ENCODE data around the gene ITGBL1.
A peak's percentile ranks its signal among the peaks of the same experiment; 100 is the strongest.

The ITGBL1 gene

DNA sequence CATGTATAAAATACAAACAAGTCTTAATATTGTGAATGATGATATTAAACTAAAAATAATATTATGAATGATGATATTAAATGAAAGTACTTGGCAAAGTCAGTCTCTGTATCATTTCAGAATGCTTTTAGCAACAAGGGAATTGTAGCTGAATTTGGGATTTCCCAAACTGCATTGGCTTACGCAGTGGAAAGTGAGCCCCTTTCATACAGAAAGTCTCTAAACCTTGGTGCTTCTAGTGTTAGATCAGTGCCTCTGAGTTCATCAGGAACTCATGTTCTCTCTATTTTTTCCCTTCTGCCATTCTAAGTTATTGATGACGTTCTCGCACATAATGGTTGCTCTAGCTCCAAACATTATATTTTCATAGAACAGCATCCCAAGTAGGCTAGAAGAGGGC lies 300.0 kb downstream of the ITGBL1 start:
- TF ChIP-seq, protein P1, sequence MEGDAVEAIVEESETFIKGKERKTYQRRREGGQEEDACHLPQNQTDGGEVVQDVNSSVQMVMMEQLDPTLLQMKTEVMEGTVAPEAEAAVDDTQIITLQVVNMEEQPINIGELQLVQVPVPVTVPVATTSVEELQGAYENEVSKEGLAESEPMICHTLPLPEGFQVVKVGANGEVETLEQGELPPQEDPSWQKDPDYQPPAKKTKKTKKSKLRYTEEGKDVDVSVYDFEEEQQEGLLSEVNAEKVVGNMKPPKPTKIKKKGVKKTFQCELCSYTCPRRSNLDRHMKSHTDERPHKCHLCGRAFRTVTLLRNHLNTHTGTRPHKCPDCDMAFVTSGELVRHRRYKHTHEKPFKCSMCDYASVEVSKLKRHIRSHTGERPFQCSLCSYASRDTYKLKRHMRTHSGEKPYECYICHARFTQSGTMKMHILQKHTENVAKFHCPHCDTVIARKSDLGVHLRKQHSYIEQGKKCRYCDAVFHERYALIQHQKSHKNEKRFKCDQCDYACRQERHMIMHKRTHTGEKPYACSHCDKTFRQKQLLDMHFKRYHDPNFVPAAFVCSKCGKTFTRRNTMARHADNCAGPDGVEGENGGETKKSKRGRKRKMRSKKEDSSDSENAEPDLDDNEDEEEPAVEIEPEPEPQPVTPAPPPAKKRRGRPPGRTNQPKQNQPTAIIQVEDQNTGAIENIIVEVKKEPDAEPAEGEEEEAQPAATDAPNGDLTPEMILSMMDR (IDR thresholded peaks at IDR 0.05; ENCODE audit: insufficient read depth, low read length, poor library complexity, severe bottlenecking) = no peak
- Histone ChIP-seq H3K27me3 (replicated peaks; ENCODE audit: control insufficient read depth, insufficient read depth, low read length) (no peaks in the 10 kb centered on the region), H3K36me3 (ENCODE audit: control insufficient read depth, insufficient read depth, low read length) (no peaks in the 10 kb centered on the region), H3K4me3 (replicated peaks; ENCODE audit: low read depth, low read length) (no peak overlapping the region)
- DNase-seq (ENCODE audit: extremely low read depth, insufficient read length) = no peak

DNA sequence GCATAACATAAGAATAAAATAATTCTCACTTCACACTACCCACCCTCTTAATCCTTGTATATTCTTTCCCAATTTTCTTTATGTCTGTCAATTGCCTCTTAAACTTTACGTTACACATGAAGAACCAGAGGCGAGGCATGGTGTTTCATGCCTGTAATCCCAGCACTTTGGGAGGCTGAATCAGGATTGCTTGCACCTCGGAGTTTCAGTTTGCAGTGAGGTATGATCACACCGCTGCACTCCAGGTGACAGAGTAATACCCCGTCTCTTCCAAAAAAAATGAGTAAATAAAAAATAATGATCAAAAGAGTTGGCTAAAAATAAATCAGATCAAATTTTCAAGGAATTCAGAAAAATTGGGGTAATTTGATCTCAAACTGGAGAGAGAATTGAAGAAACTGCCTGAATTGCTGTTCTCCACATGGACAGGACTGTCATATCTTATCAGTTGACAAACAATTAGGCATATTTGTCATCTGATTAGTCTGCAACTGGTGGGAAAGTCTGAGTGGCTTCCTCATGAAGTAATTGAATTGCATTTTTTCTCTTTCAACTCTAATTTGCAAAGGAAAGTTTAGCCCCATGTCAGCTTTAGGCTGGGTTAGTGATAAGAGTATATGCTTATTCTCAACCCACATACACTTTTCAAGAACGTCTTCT lies 302.9 kb downstream of the ITGBL1 start:
- no peak overlapping the region for H3K4me3 ChIP-seq (replicated peaks; ENCODE audit: low read depth, low read length)
- DNase-seq (ENCODE audit: extremely low read depth, insufficient read length) = no peak
- no peaks in the 10 kb centered on the region for H3K36me3 ChIP-seq (ENCODE audit: control insufficient read depth, insufficient read depth, low read length)
- TF ChIP-seq, protein P1 (IDR thresholded peaks at IDR 0.05; ENCODE audit: insufficient read depth, low read length, poor library complexity, severe bottlenecking) = no peak
- H3K27me3 ChIP-seq (replicated peaks; ENCODE audit: control insufficient read depth, insufficient read depth, low read length) = no peaks in the 10 kb centered on the region

DNA sequence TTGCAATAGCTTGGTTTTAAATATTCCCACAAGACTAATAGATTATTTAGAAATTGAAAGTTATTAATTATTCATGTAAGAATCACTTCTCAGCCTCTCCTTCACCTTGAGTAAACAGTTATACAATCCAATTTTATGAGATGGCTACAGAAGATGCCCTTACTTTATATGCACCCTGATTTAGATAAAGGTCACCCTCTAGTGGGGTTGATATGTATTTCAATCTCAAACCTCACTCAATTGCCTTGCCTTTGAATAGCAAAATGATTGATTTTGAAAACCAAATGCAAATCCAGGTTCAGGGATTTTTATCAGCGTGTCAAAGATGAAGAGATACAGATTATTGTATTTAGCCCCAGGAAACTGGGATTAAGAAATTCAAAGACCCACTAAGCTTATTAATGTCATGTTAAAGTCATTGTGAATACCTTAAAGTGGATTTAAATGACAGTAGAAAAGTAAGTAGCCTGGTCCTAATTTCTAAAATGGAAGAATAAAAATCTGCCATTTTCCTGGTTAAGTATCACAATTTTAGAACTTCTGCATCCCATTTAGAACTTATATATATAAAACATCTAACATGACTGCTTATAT lies 305.1 kb downstream of the ITGBL1 start:
- H3K27me3 ChIP-seq (replicated peaks; ENCODE audit: control insufficient read depth, insufficient read depth, low read length) = no peaks in the 10 kb centered on the region
- TF ChIP-seq, protein P1 (IDR thresholded peaks at IDR 0.05; ENCODE audit: insufficient read depth, low read length, poor library complexity, severe bottlenecking) = peak; percentile 56
- no peak overlapping the region for H3K4me3 ChIP-seq (replicated peaks; ENCODE audit: low read depth, low read length)
- no peak for DNase-seq (ENCODE audit: extremely low read depth, insufficient read length)
- H3K36me3 ChIP-seq (ENCODE audit: control insufficient read depth, insufficient read depth, low read length) = no peaks in the 10 kb centered on the region

DNA sequence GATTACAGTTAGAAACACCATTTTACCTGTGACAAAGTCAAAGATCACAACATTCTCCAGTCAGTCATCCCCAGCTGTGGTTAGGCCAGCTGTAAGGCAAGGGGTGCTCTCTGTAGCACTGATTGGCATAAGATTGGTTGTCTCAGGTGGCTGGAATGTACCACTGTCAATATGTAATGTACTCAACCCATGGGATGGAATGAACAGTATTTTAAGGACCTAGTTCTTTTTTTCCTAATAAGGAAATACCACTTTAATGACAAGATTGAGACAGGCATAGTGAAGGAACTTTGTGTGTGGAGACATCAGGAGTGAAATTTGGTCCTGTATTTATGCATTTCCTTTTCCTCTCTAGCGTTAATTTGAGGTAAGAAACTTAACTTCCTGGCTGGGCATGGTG lies 310.7 kb downstream of the ITGBL1 start:
- DNase-seq (ENCODE audit: extremely low read depth, insufficient read length) = no peak
- H3K27me3 ChIP-seq (replicated peaks; ENCODE audit: control insufficient read depth, insufficient read depth, low read length) = no peaks in the 10 kb centered on the region
- no peaks in the 10 kb centered on the region for H3K36me3 ChIP-seq (ENCODE audit: control insufficient read depth, insufficient read depth, low read length)
- TF ChIP-seq, protein P1 (IDR thresholded peaks at IDR 0.05; ENCODE audit: insufficient read depth, low read length, poor library complexity, severe bottlenecking) = no peak
- H3K4me3 ChIP-seq (replicated peaks; ENCODE audit: low read depth, low read length) = no peak overlapping the region
